ENCODE measurements around the gene MGST3.
"Not testable (repeated sequence)": the region's sequence is repeated elsewhere in the genome, so short reads cannot be mapped to it uniquely, and the experiment has no call there.

Gene MGST3

DNA sequence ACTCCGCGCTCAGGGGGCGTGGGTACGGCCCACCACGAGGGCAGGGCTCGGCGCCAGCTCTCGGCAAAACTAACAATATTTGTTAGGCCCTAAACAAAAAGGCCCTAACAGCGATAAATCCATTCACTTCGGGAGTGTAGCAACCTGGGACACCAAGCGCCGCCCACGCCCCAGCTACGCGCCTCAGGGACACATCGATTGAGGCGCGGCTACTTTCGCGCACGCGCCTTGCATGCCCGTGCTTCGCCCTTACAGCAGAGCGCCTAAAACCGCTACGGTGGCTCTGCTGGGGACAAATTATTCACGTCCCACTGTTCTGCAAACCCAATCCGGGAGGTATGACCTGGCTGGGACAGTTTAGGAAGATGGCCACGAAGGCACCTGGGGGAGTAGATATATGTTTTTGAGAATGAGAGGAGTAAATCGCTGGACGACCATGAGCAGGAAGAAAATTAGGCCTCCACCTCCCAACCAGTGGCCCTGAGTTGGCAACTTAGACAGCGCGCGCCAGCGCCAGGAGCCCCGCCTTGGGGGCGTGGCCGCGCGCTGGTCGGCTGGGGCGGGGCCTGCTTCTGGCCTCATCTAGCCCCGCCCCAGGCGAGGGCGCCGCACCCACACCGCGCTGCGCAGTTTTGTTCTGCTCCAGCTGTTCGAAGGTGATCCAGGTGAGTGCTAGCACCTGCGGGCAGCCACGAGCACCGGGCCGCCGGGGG lies at the start of gene MGST3:
Gene MGST3 (plus strand): TSS at position 606 of the 713 bp plus-strand sequence. CDS start 18,614 bp downstream, outside the sequence.
- FAIRE-seq: no peak

DNA sequence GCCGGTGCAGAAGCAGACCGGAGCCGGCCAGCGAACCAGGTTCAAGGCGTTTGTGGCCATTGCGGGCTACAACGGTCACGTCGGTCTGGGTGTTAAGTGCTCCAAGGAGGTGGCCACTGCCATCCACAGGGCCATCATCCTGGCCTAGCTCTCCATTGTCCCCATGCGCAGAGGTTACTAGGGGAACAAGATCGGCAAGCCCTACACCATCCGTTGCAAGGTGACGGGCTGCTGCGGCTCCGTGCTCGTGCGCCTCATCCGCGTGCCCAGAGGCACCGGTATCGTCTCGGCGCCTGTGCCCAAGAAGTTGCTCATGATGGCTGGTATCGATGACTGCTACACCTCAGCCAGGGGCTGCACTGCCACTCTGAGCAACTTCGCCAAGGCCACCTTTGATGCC lies 49.1 kb upstream of the MGST3 start:
- no peak for FAIRE-seq

DNA sequence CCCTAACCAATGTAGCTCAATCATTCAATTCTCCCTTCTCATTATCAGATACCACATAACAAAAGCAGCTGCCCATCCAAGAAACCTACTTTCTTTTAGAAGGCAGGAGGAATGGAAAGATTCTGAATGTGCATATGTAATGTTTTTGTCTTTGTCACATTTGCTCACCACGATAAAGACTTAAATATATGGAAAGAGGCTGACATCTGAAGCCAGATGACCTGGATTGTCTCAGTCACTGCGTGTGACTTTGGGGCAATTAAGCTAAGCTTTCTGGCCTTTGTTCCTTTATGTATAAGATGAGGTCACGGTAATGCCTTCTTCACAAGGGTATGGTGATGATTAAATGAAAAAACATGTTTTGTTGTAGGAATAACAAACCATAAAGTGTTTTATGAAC lies 44.6 kb upstream of the MGST3 start:
- no peak for FAIRE-seq

DNA sequence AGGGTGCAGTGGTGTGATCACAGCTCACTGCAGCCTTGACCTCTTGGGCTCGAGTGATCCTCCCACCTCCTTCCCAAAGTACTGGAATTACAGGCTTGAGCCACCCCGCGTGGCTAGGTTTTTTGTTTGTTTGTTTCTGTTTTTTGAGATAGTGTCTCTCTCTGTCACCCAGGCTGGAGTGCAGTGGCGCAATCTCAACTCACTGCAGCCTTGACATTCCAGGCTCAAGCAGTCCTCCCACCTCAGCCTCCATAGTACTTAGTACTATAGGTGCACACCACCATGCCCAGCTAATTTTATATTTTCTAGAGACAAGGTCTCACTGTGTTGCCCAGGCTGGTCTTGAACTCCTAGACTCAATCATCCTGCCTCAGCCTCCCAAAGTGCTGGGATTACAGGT lies 39.6 kb upstream of the MGST3 start:
- FAIRE-seq: not testable (repeated sequence)

- FAIRE-seq: peak; percentile 41
These were observed 37.9 kb upstream of the MGST3 start for GRCh38 chr1:165592945-165593823.

- FAIRE-seq: no peak
These were observed 35.6 kb upstream of the MGST3 start for GRCh38 chr1:165595246-165595938.

DNA sequence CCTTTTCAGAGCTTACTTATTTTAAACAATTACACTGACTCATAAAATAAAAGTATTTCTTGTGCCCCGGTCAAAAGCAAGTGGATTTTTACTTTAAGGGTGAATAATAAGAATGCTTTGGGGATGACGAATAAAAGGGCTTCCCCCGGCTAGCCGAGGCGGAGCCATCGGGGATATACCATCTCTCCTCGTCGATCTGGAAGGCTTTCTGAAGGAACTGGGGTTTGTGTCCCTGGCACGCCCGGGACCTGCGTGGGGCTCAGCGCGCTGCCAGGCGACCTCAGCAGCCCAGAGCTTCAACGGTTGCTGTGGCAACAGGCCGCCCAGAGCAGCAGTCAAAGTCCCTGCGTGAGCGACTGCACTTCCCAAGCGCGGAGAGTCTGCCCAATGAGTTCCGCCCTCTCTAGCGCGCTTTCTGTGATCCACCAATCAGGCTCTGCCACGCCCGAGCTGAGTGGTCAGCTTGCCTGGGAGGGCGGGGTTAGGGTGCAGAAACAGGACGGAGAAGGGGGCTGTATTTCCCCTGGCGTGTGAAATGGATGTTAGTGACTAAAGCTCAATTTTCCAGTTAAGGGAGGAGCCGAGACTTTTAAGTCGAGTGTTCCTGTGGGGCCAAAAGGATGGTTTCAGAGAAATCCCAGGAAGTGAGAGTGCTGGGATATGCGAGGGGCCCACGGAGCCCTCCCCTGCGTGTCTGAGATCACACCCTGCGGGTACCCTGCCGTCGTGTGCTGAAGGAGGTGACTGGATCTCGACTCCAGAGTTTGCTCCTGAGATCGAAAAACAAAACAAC lies 33.0 kb upstream of the MGST3 start:
- FAIRE-seq: no peak

- no peak for FAIRE-seq
These were observed 32.4 kb upstream of the MGST3 start for GRCh38 chr1:165598676-165599059.

- no peak for FAIRE-seq
These were observed 30.2 kb upstream of the MGST3 start for GRCh38 chr1:165600793-165601192.

GRCh38 chr1:165603810-165604209 lies 27.2 kb upstream of the MGST3 start:
- no peak for FAIRE-seq

- FAIRE-seq: no peak
These were observed 25.8 kb upstream of the MGST3 start for GRCh38 chr1:165605246-165605645.

GRCh38 chr1:165606676-165607075 lies 24.4 kb upstream of the MGST3 start:
- not testable (repeated sequence) for FAIRE-seq

DNA sequence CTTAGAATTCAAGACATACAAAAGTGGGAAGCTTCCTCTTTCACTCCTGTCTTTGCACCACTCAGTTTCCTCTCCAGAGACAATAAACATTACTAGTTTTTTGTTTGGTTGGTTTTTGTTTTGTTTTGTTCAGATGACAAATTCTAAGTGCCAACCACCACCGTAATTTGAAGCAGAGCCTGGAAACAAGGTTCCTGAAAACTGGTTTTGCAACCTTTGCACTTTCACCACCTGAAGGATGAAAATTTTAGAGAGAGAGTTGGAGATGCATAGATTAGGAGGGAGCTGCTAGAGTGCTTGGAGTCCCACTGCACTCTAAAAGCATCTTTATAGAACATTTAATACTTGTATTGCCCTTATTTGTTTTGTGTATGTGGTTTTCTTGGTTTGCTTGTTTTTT lies 20.2 kb upstream of the MGST3 start:
- FAIRE-seq: no peak

GRCh38 chr1:165612062-165612461 lies 19.0 kb upstream of the MGST3 start:
- FAIRE-seq: no peak

DNA sequence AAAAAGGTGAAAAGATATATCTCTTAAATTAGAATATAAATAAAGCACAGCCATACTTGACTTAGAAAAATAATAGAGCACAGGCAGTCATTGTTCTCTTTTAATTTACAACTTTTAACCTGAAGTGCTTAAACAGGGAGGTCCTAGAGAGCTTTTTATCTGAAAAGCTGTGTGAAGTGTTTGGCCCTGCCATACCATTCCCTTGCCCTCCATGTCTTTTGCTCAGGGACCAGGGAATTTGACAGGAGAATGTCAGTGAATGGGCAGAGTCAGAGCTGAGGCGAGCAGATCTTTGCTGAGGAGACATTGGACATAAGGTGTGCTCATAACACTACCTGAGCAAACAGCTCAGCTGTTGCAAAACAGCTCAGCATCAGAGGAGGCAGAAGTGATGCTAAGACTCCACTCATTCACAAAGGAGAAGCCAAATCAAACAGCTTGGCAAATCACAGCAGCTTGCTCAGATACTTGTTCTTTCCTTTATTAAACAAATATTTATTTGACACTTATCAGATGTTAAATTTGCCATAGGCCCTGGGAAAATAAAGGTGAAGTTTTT lies 14.9 kb upstream of the MGST3 start:
- no peak for FAIRE-seq

GRCh38 chr1:165616987-165617546 lies 14.0 kb upstream of the MGST3 start:
- no peak for FAIRE-seq

GRCh38 chr1:165619647-165620151 lies 11.3 kb upstream of the MGST3 start:
- FAIRE-seq: no peak

DNA sequence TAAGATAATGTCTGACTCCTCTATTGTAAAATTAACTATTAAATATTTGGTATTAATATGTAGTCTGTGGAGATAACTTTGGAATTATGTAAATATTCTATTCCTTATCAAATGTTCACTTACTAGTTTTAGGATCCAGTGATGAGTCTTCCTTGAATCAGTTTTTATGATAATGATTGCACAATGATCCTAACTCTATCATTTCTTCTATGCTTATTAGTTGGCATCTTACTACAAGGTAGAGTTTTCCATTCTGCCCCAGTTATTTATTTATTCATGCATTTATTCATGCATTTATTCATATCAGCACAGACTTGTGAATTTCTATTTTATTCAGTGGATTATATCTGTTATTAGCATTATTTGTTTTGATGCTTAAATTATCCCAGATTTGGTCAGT lies 7.4 kb upstream of the MGST3 start:
- FAIRE-seq: peak; percentile 38

DNA sequence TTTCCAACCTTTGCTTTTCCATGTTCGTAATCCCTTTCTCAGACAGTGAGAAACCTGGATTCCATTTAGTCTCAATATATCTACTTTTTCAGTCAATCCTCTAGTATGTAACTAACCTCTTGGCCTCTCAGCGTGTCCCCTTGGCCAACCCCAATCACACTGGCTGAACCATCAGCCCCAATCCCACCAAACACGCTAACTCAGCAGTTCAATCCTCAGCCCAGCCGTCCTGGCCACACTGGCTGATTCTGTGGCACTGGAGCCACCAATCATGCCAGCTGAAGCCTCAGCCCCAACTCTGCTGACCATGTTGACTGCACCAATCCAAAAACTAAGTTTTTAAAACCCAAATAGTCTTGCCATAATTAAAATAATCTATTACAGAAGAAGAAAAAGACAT lies 6.6 kb upstream of the MGST3 start:
- FAIRE-seq: no peak

DNA sequence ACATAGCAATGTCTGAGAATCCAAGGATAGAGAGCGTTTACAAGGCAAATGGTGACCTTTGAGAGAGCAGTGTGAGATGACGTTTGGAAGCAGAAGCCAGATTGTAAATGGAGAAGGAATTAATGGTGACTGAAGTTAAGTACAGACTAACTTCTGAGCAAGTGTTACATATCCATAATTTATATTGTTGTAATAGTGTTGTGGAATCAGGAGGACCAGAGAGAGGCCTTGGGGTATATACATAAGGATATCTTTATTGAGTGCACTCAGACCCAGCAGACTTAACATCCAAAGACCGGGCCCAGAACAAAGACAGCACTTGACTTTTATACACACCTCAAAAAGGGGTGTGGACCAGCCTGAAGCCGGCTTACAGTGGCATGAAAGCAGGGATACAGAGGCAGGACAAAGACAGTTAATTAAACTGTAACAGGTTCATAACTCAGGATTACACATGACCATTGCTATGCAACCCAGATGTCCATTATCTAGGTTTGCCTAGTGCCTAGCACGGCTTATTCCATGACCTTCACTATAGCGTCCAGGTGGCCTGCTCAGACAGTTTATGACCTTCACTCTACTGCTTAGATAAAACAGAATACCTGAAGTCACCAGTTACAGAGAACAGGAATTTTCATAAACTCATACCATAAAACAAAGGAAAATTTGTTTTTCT lies 2.7 kb upstream of the MGST3 start:
- FAIRE-seq: no peak

- no peak for FAIRE-seq
These were observed 1.9 kb upstream of the MGST3 start for GRCh38 chr1:165629151-165629550.
